HG02870 (cell line): Measurements from ENCODE around the gene NLRP3.

Experiments
- ATAC-seq: cut with Tn5 transposase; IDR thresholded peaks from one replicate; pipeline ENCODE4 v1.9.1; 2021; ENCODE audit warnings: mild to moderate bottlenecking, moderate library complexity; ENCODE audit not compliant: unreplicated experiment

NLRP3 gene

DNA sequence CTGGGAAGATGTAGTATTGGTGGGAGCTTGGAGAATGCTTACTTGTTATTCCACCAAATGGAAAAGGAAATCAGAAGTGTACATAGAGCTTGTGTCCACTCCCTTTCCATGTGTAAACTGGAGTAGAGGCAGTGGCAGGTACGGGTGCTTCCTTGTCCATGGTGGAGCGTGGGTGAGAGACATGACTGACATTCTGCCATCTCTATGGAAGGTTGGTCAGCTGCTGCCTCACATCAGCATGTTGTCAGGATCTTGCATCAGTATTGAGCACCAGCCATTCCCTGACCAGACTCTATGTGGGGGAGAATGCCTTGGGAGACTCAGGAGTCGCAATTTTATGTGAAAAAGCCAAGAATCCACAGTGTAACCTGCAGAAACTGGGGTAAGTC lies 19.8 kb downstream of the NLRP3 start:
- ATAC-seq: no peak

DNA sequence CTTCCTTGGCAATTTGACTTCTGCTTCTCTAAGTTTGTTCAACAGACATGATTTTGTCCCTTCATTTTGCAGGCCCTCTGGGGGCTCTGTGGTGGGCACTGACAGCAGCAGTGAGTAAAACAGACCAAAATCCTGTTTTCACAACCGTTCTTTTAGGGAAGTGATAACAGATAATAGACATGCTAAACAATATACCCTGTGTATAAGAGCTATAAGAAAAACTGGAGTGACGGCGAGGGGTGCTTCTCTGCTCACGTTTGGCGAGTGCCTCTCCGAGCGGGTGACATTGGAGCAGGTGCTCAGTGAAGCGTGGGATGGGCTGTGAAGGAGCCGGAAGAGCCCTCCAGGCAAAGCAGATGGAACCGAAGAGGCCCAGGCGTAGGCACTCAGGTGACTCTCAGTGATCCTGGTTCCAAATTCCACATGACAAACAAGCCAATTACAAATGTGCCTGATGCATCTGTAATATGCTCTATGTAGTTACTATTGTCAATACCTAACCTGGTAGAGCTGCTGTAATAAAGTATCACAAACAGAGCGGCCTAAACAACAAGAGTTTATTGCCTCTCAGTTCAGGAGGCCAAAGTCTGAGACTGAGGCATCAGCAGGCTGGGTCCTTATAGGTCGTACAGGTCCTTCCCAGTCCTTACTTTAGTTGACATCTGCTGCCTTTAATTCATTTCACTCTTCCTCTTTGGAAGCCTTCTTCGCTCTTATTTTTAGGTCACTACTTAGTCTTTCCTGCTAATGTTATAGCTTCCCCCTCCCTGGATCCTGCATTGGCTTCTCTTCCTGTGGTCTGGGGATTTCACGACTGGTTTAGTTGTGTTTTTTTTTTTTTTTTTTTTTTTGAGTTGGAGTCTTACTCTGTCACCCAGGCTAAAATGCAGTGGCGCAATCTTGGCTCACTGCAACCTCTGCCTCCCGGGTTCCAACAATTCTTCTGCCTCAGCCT lies 21.9 kb downstream of the NLRP3 start:
- ATAC-seq: no peak

DNA sequence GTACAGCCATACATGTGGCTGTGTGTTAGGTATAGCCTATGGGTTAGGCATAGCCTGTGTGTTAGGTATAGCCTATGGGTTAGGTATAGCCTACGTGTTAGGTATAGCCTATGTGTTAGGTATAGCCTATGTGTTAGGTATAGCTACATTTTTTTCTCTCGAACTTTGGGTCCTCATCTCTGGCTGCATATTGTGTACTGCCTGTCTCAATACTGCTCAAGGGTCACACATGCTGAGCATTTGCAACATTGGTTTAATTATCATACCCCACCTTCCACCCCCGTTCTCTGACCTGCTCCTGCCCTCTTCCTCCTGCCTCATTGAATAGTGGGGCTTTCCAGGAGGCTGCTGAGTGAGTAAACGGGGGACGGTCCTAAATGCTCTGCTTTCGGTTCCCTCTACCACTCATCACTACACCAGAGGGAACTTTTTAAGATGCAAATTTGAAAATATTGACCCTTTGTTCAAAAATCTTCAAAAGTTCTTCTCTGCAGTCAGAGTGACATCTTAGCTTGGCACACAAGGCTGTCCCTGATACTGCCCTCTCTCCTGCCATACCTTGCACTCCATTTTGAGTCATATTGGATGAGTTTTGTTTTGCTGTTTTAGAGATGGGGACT lies 24.1 kb downstream of the NLRP3 start:
- ATAC-seq: peak; percentile 99

DNA sequence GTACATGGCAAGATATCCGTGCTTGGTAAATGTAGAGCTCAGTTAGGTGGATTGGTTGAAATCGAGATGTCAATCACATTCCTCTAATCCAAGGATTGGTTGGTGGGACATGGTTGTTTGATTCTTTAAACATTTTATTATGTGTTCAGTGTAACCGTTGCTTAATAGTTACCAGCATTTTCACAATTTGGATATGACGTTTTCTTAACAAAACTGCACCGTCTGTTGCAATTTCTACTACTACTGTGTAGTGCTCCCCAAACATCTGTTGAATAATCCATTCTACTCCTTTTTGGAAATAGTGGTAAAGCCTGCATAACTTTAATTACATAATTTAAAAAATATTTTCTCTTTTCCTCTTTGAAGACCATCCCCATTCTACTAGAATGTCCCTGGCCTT lies 25.6 kb downstream of the NLRP3 start:
- no peak for ATAC-seq

DNA sequence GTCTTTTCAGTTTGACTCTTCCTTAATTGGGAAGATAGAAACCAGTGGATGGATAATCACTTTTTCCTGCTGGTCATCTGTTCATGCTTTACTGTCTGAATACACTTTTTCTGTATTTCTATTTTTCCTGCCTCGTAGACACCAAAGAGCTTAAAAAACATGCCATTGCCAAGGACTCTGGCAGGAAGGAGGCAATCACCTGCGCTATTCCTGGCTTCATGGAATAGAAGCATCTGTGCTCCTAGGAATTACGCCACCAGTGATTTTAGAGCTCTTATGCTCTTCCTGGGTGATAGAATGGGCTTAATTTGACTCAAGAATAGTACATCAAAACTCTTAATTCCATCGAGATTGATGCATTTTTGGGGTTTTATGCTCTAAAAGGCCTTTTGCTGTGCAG lies 26.2 kb downstream of the NLRP3 start:
- no peak for ATAC-seq

DNA sequence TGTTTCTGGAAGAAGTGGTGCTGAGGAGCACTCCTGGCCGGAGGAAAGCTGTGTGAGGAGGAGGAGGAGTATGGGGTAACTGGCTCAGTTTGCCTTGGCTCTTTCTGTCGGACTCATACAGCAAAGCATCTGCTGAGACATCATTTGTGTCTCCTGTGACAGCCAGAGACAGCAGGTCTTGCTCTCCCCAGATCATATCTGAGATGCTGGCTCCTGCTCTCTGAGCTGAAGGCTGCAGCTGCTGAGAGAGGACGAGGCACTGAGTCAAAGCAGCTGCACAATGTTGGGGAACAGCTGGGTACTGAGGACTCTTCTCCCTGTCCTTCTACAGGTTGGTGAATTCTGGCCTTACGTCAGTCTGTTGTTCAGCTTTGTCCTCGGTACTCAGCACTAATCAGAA lies 27.7 kb downstream of the NLRP3 start:
- no peak for ATAC-seq

DNA sequence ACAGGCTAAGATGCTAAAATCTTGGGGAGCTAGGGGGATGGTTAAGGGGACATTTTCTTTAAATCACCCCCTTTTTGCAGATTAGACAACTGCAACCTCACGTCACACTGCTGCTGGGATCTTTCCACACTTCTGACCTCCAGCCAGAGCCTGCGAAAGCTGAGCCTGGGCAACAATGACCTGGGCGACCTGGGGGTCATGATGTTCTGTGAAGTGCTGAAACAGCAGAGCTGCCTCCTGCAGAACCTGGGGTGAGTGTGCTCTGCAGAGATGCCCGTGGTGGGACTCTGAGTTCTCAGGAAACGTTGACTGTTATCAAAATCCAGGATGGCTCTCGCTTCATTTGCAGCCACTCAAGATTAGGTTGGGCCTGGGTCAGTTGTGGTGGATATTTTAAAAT lies 28.6 kb downstream of the NLRP3 start:
- no peak for ATAC-seq

DNA sequence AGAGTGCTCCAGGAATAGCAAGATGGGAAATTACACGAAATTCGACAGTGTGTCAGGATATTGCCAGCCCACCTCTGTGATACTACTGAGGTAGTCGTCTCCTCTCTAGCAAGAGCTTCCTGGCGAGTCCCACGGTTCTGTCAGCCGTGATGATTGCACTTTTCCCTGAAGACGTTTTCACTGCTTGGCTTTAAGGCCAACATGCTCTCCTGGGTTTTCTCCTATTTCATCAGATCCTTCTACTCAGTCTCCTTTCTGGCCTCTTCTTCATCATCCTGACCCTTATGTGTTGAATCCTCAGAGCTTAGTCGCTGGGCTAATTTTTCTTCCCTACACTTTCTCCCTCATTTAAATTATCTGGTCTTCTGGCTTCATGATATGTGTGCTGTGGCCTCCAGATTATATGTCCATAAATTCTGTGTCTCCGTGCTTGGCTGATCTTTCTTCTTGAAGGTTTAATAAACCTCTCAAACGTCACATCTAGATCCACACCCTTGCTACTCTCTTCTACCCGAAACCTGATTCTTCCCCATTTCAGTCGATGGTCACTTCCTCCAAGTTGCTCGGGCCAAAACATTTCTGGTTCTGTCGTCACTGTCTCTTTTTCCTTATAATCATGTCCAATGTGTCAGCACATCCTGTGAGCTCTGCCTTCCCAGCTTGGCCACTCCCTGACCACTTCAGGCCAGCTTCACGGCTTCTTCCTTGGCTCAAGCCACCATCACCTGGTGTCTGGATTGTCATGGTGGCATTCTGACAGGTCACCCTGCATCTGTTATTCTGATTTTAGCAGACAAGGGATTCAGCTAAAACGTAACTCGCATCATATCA lies 29.8 kb downstream of the NLRP3 start:
- ATAC-seq: no peak

DNA sequence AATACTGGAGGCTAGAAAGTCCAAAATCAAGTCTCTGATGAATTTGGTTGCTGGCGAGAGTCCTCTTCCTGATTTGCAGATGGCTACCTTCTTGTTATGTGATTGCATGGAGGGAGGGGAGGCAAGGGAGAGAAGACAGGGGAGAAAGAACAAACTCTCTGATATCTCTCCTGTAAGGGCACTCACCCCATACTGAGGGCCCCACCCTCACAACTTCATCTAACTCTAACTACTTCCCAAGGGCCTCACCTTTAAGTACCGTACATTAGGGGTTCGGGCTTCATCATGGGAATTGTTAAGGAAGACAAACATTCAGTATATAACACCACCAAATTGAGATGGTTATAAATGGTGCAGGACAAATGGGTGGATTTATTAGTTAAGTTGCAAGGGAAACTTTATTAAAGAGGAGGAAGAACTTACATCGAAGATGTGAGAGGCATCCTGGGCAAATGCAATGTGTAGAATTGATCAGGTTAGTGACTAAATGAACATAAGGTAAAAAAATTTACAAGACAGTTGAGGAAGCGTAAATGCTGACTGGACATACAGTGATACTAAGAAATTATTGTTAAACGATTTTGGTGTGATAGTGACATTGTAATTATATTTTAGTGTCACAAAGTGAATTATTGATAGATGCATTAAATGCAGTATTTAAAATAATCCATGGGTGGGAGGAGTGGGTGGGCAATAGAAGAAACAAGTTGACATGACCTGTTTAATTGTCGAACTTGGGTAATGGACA lies 31.4 kb downstream of the NLRP3 start:
- no peak for ATAC-seq

DNA sequence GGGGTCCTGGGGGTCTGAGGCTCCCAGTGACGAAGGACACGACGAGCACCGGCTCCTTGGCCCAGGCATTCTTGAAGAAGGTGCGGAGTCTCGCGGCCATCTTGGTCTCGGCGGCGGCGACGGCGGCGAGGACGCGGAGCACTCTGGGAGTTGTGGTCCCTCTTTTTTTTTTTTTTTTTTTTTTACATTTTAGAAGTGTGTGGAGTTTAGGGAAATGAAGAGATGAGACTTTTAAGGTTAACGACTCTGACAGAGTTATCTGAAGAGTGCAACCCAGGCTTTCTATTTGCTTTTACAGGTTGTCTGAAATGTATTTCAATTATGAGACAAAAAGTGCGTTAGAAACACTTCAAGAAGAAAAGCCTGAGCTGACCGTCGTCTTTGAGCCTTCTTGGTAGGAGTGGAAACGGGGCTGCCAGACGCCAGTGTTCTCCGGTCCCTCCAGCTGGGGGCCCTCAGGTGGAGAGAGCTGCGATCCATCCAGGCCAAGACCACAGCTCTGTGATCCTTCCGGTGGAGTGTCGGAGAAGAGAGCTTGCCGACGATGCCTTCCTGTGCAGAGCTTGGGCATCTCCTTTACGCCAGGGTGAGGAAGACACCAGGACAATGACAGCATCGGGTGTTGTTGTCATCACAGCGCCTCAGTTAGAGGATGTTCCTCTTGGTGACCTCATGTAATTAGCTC lies 32.3 kb downstream of the NLRP3 start:
- no peak for ATAC-seq

DNA sequence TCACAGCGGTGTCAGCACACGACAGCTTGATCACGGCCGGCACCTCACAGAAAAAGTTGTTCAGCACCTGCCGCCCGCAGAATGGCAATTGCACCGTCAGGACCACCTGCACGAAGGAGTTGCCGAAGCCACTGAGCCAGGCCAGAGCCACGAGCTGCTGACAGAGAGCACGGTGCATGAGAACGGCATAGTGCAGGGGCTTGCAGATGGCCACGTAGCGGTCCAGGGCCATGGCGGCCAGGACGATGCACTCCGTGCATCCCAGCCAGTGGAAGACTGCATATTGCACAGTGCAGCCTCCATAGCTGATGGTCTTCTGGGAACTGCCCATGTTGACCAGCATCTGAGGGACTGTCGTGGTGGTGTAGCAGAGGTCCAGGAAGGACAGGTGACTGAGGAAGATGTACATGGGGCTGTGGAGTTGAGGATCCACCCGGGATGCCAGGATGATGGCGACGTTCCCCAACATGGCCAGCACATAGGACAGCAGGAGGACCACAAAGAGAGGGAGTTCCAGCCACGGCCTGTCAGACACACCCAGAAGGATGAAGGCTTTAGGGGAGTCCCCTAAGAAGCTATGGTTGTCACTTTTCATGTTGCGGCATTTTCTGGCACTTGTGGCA lies 35.5 kb downstream of the NLRP3 start:
- ATAC-seq: no peak

DNA sequence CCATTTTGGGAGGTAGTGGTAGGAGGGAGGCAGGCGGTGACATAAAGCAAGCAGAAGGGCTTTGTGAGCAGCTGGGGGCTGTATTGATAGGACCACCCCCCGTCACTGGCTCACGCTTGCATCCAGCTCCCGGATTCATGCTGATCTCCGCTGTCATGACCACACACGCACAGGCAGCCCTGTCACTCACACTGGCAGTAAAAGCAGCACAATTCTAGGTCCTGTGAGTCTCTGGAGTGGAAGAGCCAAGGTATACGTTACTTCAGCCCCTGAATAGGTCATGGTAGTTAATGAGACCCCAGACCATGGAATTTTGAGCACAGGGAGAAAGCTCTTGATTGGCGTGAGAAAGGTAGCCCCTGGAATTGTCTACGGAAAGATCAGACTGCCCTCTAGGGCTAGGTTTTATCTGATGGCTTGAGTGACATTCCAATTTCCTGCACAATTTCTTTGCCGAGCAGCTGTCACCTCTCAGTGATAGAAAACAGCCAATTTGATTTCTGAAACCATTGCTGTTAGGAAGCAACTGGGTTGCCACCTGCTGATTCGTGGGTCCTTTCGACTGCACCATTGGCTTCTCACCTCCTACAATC lies 36.6 kb downstream of the NLRP3 start:
- no peak for ATAC-seq

DNA sequence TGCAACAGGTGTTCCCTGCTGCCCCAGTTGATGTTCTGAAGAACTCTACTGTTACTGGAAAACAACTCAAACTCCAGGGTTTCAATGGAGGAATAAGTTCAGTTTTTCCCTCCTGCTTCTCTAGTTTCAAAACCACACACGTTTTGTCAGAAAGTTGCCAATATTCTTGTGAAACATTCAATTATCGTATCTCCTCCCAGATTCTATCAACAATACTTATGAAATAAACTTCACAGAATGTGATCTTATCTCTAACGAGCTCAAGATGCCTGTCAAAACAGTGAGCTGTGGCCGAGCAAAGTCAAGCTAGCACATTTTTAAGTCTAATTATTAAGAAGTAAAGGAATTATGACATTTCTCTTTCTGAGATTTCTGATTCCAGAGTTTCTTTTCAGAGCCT lies 37.3 kb downstream of the NLRP3 start:
- ATAC-seq: no peak

DNA sequence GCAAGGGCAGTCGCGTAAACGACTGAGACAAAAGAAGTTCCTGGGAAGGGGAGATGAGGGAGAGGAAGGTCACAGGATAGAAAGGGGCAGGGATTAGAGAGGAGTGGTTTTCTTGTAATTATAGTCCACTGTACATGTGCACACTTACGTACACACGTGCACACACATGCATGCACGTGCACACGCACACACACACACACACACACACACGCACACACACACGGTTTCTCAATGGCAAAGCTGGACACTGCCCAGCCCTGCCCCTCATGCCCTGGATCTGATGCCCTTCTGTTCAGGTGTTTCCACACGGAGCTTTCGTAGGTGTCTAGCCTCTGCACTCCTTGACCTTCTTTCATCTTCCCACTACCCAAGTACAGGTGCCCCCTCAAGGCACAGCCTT lies 38.0 kb downstream of the NLRP3 start:
- no peak for ATAC-seq

DNA sequence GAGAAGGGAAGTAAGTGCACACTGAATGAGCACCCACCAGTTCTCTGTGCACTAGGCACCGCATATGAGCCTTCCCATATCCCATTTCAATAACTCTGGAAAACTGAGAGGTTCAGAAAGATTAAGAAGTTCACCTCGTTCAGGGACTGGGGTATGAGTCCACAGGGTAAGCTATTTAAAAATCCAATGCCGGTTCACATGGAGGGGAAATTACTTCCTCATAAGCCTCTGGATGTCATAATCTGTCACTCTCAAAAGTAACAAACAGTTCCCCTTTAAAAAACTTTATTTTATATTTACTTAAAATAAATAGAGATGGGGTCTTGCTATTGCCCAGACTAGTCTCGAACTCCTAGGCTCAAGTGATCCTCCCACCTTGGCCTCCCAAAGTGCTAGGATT lies 40.0 kb downstream of the NLRP3 start:
- no peak for ATAC-seq

DNA sequence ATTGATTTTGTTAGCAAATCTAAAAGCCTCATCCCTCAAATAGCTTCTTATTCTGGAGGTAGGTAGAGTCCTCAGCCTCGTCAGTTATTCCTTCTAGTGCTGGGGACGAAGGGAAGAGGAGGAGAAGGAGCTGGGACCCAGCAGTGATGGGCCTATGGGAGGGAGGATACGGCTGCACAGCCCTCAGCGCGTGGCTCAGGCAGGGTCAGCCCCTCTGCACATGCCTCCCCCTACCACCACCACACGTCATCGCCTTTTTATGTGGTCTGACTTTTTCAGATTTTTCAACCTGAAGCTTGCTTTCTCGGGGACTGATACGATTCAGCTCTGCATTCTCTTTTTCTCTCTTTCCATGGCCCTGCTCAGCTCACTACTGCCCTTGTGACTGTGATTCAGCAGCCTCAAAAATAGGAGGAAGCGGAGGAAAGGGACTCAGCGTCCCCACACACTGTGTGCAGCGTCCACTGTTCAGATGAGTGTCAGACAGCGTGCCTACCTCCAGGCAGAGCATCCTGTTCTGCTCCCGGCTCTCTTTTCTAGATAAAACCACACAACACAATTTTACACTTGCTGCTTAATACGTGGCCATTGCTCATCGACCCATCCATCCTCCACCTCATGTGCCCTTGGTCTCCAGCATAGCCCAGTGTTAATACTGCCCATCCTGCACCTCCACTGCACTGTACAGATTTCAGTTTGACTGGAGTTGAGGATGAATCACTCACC lies 41.1 kb downstream of the NLRP3 start:
- no peak for ATAC-seq

DNA sequence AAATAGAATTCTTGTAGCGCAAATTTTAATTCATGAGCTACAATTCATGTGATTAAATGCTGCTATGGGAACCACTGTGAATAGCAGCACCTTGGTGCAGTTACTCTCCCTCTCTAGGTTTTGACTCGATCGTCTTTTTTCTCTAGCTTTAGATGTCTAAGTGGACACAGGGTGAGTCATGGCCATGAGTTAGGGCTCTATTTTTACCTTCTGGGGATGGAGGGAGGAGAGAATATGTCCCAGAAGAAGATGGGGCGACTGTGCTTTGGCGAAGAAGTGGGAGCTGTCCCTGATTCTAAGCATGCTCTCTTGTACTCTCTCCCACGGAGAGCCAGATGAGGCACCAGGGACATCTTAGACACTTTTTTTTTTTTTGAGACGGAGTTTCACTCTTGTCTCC lies 43.5 kb downstream of the NLRP3 start:
- no peak for ATAC-seq

DNA sequence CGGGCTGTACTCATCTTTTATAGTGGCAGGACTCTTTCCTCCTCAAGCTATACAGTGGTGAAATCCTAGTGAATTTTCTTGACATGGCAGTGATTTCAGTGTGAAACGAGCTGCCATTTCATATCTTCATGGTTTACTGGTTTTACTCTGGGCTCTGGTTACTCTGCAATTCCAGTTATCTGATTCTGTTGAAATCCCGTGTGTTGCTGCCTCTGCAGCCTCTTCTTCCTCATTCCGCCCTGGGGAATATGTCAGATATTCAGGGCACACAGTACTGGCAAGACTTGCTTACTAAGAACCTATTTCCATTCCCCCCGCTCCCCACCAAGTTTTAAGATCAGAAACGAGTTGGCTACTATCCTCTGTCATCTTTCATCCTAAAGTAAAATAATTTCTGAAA lies 49.8 kb downstream of the NLRP3 start:
- no peak for ATAC-seq

DNA sequence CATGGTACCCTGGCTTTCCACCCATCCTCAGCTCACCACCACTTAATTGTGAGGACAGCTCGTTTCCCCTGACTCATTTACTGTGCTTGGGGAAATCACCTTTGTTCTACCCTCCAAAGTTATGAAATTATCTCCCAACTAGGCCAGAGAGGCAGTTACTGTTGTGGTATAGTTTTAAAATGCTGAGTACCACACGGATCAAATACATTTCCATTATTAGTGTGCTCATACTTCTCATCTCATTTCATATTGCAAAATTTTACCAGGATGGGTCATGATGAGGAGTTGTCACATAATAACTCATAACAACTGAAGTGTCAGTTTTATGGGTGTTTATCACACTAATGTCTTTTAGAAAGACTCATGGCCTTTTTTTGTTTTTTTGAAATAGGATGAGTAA lies 51.2 kb downstream of the NLRP3 start:
- no peak for ATAC-seq
